ENCODE data around the gene TMED7.
"Not testable (repeated sequence)": the region's sequence is repeated elsewhere in the genome, so short reads cannot be mapped to it uniquely, and the experiment has no call there.

TMED7 gene

DNA sequence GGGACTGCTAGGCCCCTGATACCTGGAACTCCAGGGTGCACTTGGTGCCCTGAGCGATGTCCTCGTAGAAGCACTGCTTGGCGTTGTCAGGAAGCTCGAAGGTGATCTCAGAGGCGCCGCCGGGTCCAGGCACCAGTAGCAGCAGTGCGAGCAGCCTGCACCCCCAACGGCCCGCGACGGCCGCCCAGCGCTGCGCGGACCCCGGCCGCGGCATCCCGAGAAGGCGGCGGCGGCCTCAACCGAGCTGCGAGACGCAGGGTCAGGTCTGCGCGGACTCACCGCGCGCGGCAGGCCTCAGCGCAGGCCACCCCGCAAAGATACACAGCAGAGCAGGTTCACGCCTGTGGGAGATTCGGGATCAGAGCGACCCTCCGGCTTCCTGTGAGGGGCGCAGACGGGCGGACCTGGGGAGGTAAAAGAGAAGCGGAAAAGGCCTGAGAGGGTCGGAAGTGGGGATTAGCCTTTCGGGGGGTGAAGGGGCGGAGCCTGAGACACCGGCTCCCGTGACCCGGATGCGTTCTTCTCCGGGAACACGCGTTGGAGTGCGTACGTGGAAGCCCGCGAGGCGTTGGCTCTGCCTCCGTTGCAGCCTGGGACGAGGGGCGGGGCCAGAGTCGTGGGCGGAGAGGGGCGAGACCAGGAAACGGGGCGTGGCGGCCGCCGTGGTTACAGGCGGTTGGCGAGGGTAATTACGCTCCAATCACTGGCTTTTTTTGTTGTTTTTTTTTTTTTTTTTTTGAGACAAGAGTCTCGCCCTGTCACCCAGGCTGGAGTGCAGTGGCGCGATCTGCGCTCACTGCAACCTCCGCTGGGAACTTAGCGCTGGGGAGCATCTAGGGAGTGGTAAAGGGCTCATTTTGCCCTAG lies at the start of gene TMED7:
TSS of gene TMED7 (minus strand) at position 458 of the 866 bp plus-strand sequence. CDS start at position 214, 244 bp downstream.
- Mint-ChIP-seq H3K4me3 (no peak within 1 kb of the TSS), H3K27me3 (no peaks in the 10 kb centered on the region), H3K36me3 (ENCODE audit: low read depth) (peaks cover 26% of the 10 kb centered on the region), H3K27ac (no peak within 1 kb of the TSS), H3K9me3 (no peaks in the 10 kb centered on the region), H3K4me1 (ENCODE audit: low read depth) (peaks cover 30% of the 10 kb centered on the region)
- peak; percentile 100 for DNase-seq

DNA sequence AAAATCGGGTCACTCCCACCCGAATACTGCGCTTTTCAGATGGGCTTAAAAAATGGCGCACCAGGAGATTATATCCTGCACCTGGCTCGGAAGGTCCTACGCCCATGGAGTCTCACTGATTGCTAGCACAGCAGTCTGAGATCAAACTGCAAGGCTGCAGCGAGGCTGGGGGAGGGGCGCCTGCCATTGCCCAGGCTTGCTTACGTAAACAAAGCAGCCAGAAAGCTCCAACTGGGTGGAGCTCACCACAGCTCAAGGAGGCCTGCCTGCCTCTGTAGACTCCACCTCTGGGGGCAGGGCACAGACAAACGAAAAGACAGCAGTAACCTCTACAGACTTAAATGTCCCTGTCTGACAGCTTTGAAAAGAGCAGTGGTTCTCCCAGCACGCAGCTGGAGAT lies 48.9 kb upstream of the TMED7 start:
- not testable (repeated sequence) for H3K9me3 Mint-ChIP-seq; DNase-seq; H3K4me3 Mint-ChIP-seq; H3K27ac Mint-ChIP-seq; H3K36me3 Mint-ChIP-seq (ENCODE audit: low read depth); H3K4me1 Mint-ChIP-seq (ENCODE audit: low read depth)
- peaks cover 27% of the 10 kb centered on the region for H3K27me3 Mint-ChIP-seq

DNA sequence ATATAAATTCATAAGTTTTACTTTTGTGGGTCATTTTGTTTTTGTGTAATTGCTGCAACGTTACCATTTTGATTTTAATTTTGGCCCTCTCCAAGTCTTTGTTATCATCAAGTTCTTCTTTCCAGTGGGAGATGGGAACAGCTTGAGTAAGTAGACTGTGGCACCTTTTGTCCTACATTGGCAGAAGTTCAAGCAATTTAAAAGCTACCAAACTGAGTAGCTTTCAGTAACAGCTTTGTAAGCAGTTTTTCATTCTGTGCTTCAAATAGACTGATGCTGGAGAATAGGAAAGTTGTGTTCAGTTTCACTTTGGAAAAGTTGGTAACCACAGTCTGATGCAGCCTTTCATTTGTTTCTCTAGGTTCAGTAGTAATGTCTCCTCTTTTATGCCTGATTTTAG lies 47.8 kb upstream of the TMED7 start:
- Mint-ChIP-seq H3K27ac (no peak overlapping the region), H3K9me3 (no peaks in the 10 kb centered on the region), H3K36me3 (ENCODE audit: low read depth) (no peaks in the 10 kb centered on the region), H3K27me3 (peaks cover 28% of the 10 kb centered on the region), H3K4me1 (ENCODE audit: low read depth) (peaks cover 6% of the 10 kb centered on the region), H3K4me3 (no peak overlapping the region)
- no peak for DNase-seq

DNA sequence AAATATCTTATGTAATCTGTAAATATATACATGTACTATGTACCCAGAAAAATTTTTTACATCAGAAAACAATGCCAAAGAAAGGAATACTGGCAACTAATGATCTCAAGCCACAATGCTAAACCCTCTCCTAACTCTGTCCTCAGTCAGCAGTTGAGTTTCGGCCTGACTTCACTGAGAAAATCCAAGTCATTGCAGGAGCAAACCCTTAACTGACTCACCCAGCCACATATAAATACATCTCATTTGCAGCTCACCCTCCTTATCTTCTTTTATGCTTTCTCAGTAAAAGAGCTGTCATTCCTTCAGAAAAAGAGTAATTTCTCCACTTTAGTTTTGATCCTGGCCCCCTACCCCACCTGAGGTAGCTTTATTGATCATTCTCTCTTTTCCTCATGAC lies 46.1 kb upstream of the TMED7 start:
- H3K27me3 Mint-ChIP-seq: peaks cover 34% of the 10 kb centered on the region
- peaks cover 6% of the 10 kb centered on the region for H3K4me1 Mint-ChIP-seq (ENCODE audit: low read depth)
- peaks cover 3% of the 10 kb centered on the region for H3K9me3 Mint-ChIP-seq
- no peak for DNase-seq
- no peak overlapping the region for H3K27ac Mint-ChIP-seq
- H3K36me3 Mint-ChIP-seq (ENCODE audit: low read depth): no peaks in the 10 kb centered on the region
- no peak overlapping the region for H3K4me3 Mint-ChIP-seq

DNA sequence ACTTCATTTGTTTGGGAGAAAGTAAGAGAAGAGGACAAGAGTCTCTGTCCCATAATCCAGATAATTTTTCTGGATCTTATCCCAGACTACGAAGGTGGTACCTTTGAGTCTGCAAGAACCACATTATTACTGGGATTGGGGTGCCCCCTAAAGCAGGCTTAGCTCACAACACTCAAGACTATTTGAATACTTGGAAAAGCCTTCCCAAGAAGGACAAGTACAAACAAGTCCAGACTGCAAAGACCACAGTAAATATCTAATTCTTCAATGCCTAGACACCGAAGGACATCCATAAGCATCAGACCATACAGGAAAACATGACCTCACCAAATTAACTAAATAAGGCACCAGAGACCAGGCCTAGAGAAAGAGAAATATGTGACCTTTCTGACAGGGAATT lies 40.2 kb upstream of the TMED7 start:
- Mint-ChIP-seq H3K4me3 (no peak overlapping the region), H3K27me3 (peaks cover 63% of the 10 kb centered on the region), H3K9me3 (peaks cover 11% of the 10 kb centered on the region), H3K27ac (no peak overlapping the region), H3K36me3 (ENCODE audit: low read depth) (no peaks in the 10 kb centered on the region), H3K4me1 (ENCODE audit: low read depth) (no peaks in the 10 kb centered on the region)
- no peak for DNase-seq

DNA sequence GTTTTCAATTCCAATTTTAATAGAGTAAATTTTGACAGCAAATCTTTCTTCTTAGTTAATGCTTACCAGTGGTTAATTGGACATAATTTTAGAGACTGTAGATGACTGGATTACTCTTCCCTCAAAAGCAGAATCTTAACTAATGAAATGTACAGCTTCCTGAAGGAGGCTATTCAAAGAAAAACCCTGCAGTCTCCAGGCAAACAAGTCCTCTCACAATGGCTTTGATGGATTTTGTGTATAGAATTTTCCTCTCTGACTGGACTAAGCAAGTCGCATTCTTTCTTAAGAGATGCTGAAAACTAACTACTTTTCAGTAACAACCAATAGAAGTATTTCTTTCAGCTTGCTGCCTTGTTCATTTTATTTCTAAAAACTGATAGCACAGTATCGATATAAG lies 35.7 kb upstream of the TMED7 start:
- no peak overlapping the region for H3K27ac Mint-ChIP-seq
- DNase-seq: no peak
- no peaks in the 10 kb centered on the region for H3K4me1 Mint-ChIP-seq (ENCODE audit: low read depth)
- no peaks in the 10 kb centered on the region for H3K36me3 Mint-ChIP-seq (ENCODE audit: low read depth)
- no peak overlapping the region for H3K4me3 Mint-ChIP-seq
- peaks cover 77% of the 10 kb centered on the region for H3K27me3 Mint-ChIP-seq
- H3K9me3 Mint-ChIP-seq: peaks cover 10% of the 10 kb centered on the region

DNA sequence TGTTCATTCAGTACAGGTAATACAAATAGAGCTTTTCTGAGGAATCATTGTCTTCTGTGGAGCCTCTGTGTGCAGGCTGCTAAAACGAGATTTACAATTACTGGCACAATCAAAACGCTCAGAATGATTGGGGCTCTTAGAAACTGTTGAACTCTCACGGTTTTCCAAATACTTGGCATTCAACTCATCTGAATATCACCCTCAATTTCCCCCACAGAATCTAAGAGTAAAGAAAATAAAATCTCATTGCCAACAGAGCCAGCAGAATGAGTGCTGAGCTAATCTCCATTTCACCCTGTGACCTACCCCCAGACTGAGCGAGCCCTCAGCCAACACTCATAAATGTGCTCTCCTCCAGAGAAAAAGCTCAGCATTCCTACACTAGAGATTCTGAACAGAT lies 35.3 kb upstream of the TMED7 start:
- no peak overlapping the region for H3K27ac Mint-ChIP-seq
- H3K4me1 Mint-ChIP-seq (ENCODE audit: low read depth): no peaks in the 10 kb centered on the region
- H3K27me3 Mint-ChIP-seq: peaks cover 77% of the 10 kb centered on the region
- no peak overlapping the region for H3K4me3 Mint-ChIP-seq
- H3K36me3 Mint-ChIP-seq (ENCODE audit: low read depth): no peaks in the 10 kb centered on the region
- DNase-seq: no peak
- peaks cover 5% of the 10 kb centered on the region for H3K9me3 Mint-ChIP-seq

DNA sequence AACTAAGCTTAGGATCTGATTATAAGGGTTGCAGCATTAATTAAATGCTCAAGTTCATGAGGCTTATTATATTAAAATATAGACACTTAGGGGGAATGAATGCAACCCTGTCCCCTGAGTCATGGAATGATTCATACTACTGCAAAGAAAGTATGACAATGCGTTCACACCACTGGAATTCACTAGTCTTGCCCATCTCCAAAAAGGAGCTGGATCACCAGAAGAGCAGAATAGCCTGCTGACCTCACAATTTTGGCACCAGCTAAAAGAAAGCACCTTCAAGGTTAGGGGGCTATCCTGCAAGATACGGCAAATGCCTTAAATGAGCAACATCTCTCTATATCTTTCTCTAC lies 32.0 kb upstream of the TMED7 start:
- no peaks in the 10 kb centered on the region for H3K4me1 Mint-ChIP-seq (ENCODE audit: low read depth)
- no peak overlapping the region for H3K27ac Mint-ChIP-seq
- H3K9me3 Mint-ChIP-seq: peaks cover 4% of the 10 kb centered on the region
- no peak overlapping the region for H3K4me3 Mint-ChIP-seq
- H3K36me3 Mint-ChIP-seq (ENCODE audit: low read depth): no peaks in the 10 kb centered on the region
- DNase-seq: no peak
- peaks cover 51% of the 10 kb centered on the region for H3K27me3 Mint-ChIP-seq

DNA sequence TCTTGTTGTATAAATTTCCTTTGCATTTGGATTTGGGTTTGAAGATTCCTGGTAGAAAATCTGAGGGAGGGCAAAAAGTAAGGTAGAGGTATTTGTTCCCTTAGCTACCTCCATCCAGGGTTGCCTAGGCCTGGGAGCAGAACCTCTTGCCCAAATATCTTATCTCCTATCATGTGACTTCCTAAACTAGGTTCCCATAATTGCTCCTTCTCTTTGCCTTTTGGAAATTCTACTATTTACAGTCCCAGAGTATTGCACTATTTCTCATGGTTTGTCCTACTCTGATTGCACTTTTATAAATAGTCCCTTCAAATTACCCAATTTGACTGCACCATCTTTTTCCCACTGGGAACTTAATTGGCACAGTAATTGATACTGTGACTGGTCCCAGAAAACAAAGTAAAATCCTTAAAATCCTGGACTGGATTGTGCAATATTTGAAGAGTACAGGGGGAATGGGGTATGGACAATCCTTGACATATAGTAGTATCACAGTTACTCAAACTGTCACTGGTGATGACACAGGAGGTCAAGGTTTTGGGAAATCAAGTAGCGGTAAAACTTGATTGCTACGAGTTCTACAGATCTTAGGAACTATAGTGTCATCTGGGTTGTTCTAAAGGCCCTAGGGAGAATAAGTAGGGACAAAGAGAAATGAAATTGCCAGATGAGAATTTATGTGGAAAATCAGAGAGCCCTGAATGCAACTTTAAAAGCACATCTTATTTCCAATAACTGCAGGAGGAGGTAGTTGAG lies 31.5 kb upstream of the TMED7 start:
- DNase-seq: no peak
- Mint-ChIP-seq H3K4me1 (ENCODE audit: low read depth) (no peaks in the 10 kb centered on the region), H3K4me3 (no peak overlapping the region), H3K27me3 (peaks cover 45% of the 10 kb centered on the region), H3K27ac (no peak overlapping the region), H3K9me3 (peaks cover 4% of the 10 kb centered on the region), H3K36me3 (ENCODE audit: low read depth) (no peaks in the 10 kb centered on the region)

DNA sequence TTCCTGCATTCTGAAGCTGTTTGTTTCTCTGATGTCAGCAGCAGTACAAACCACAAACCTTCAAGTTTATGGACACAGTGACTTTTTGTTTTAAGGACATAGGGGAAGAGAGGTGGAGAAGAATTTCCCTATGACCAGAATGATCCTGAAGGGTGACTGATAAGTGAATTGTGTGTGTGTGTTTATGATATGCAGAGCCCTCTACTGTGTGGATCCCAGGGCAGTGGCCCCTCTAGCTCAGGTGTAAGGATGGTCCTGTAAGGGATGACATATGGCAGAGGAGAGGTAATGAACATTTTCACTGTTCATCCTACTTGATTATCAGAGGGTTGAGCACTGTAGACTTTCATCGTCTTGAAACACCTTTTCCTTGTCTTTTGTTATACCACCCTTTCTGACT lies 30.6 kb upstream of the TMED7 start:
- H3K36me3 Mint-ChIP-seq (ENCODE audit: low read depth): no peaks in the 10 kb centered on the region
- H3K9me3 Mint-ChIP-seq: peaks cover 4% of the 10 kb centered on the region
- H3K4me3 Mint-ChIP-seq: no peak overlapping the region
- H3K27me3 Mint-ChIP-seq: peaks cover 40% of the 10 kb centered on the region
- no peaks in the 10 kb centered on the region for H3K4me1 Mint-ChIP-seq (ENCODE audit: low read depth)
- no peak overlapping the region for H3K27ac Mint-ChIP-seq
- no peak for DNase-seq

DNA sequence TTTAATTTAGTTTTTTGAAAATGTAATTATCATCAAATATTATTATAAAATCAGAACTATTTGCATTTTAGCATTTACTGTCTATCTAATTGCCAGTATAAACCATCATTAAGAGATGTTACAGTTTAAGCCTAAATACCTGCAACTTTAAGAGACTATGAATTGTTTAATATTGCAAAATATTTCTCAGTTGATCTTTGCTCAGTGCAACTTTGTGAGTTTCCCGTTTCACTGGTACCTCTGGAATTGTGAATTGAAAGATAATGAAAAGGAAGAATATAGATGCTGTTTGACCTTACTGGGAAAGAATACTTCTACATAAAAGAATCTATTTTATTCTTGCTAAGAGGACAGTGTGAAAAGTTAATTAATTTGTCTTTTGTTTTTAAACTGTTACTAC lies 30.2 kb upstream of the TMED7 start:
- H3K4me3 Mint-ChIP-seq: no peak overlapping the region
- no peaks in the 10 kb centered on the region for H3K36me3 Mint-ChIP-seq (ENCODE audit: low read depth)
- H3K27ac Mint-ChIP-seq: no peak overlapping the region
- peaks cover 4% of the 10 kb centered on the region for H3K9me3 Mint-ChIP-seq
- DNase-seq: no peak
- peaks cover 36% of the 10 kb centered on the region for H3K27me3 Mint-ChIP-seq
- no peaks in the 10 kb centered on the region for H3K4me1 Mint-ChIP-seq (ENCODE audit: low read depth)

DNA sequence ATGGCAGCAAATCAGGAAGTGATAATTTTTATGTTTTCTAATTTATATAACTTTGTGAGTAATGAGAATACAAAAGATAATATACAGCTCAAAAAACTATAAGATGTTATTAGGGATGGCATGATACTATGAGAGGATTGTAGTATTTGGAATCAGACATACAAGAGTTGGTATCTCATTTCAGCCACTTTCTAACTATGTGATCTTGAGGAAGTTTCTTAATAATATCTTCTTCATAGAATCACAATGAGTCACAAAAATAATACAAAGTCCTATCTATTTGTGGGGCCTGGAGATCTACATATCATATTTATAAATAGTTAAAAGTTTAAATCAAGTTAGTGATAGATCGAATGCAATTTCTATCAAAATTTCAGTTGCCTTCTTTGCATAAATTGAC lies 23.7 kb upstream of the TMED7 start:
- peaks cover 16% of the 10 kb centered on the region for H3K27me3 Mint-ChIP-seq
- DNase-seq: no peak
- peaks cover 4% of the 10 kb centered on the region for H3K4me1 Mint-ChIP-seq (ENCODE audit: low read depth)
- H3K9me3 Mint-ChIP-seq: no peaks in the 10 kb centered on the region
- no peaks in the 10 kb centered on the region for H3K36me3 Mint-ChIP-seq (ENCODE audit: low read depth)
- no peak overlapping the region for H3K27ac Mint-ChIP-seq
- no peak overlapping the region for H3K4me3 Mint-ChIP-seq

DNA sequence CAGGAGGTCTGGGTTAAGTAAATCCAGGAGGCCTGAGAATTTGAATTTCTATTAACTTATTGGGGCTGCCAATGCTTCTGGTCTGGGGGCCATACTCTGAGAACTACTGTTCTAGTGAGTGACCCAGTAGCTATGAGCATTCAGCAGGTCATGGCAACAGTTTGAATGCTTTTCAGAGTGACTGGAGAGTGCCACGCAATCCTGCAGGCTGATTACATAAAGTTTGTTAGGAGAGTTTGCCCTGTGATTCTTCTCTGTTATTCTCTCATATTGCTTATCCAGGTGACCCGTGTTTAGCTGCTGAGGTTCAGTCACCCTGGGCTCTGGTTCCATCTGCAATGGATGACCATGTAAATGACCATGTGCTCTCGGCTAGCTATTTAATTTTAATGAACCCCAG lies 22.2 kb upstream of the TMED7 start:
- DNase-seq: no peak
- no peaks in the 10 kb centered on the region for H3K36me3 Mint-ChIP-seq (ENCODE audit: low read depth)
- H3K27ac Mint-ChIP-seq: no peak overlapping the region
- H3K27me3 Mint-ChIP-seq: peaks cover 28% of the 10 kb centered on the region
- H3K9me3 Mint-ChIP-seq: no peaks in the 10 kb centered on the region
- peaks cover 4% of the 10 kb centered on the region for H3K4me1 Mint-ChIP-seq (ENCODE audit: low read depth)
- H3K4me3 Mint-ChIP-seq: no peak overlapping the region

DNA sequence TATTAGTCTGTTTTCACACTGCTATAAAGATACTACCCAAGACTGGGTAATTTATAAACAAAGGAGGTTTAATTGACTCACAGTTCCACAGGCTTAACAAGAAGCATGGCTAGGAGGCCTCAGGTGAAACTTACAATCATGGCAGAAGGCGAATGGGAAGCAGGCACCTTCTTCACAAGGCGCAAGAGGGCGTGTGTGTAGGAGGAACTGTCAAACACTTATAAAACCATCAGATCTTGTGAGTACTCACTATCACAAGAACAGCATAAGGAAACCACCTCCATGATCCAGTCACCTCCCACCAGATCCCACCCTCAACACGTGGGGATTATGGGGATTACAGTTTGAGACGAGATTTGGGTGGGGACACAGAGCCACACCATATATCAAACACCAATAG lies 19.6 kb upstream of the TMED7 start:
- DNase-seq; H3K4me1 Mint-ChIP-seq (ENCODE audit: low read depth): not testable (repeated sequence)

DNA sequence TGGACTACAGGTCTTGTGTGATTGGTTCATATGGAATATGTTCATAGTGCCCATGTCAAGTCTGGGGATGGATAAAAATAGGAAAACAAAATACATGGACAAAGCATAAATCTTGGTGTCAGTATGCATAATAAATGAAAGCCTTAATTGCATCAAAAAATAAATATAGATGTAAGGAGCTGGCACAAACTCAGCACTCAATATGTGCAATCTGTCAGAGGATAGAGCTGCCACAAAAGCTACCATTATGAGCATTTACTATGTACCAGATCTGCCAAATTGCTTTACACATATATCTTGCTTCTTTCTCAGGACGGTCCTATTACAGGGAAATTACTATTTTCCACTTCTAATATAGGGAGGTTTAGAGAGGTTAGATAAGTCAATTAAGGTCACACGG lies 18.2 kb upstream of the TMED7 start:
- H3K27ac Mint-ChIP-seq: no peak overlapping the region
- H3K27me3 Mint-ChIP-seq: peaks cover 57% of the 10 kb centered on the region
- peaks cover 10% of the 10 kb centered on the region for H3K4me1 Mint-ChIP-seq (ENCODE audit: low read depth)
- no peaks in the 10 kb centered on the region for H3K36me3 Mint-ChIP-seq (ENCODE audit: low read depth)
- no peak overlapping the region for H3K4me3 Mint-ChIP-seq
- H3K9me3 Mint-ChIP-seq: no peaks in the 10 kb centered on the region
- DNase-seq: no peak

More for the DNA sequence above, 19.6 kb upstream of the TMED7 start:
- not testable (repeated sequence) for H3K9me3 Mint-ChIP-seq; H3K27ac Mint-ChIP-seq; H3K36me3 Mint-ChIP-seq (ENCODE audit: low read depth); H3K4me3 Mint-ChIP-seq
- peaks cover 45% of the 10 kb centered on the region for H3K27me3 Mint-ChIP-seq
